SH-SY5Y (cell line): ENCODE data around the gene CYP2W1.

Experiments
- GATA2 ChIP-seq: IDR thresholded peaks from 2 replicates; pipeline ENCODE4 v1.6.1; 2011; ENCODE audit warnings: mild to moderate bottlenecking, low read depth, low read length
- GATA3 ChIP-seq: IDR thresholded peaks from 2 replicates; pipeline ENCODE4 v1.6.1; 2011; ENCODE audit warnings: low read depth, mild to moderate bottlenecking, low read length, moderate library complexity

DNA sequence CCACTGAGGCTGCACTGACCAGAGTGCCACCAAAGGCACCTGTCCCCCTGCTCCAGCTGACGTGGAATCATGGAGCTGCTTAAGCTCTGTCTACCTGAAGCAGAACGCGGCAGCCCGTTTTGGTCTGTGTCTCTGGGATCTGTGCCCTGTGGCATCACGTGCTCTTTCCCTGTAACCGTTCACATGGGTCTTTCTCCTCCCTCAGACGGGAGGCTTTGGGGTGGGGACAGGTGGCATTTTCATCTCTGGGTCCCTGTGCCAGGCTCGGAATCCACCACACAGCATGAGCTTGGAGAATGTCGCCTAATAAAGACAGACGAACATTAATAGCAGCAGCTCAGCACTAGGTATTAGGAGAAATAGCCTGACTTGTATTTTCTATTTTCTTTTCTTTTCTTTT is 26.9 kb upstream of the CYP2W1 start:
- no peak for TF ChIP-seq GATA2
- TF ChIP-seq GATA3, result no peak
